Kidney (tissue), 14 donors: ENCODE data around the gene LGALS9. TPM values are rescaled to one million over a fixed set of nuclear protein-coding genes. Genes with fewer than 3 reads are reported as not detected.
A peak's percentile ranks its signal among the peaks of the same experiment; 100 is the strongest.

Source experiments
- DNase-seq, 5 donors: peaks; one replicate each; pipeline ENCODE4 v3.0.0-alpha.2; 2013 to 2020
- FAIRE-seq: peaks from 2 replicates; lab custom pipeline; 2012; peaks lifted over from hg19 to GRCh38; lab: Jason Lieb, UNC
- H3K27ac ChIP-seq, 2 donors: one replicate each; pipeline ENCODE4 v1.7.0; 2013; ENCODE audit warnings: low read depth in 2 of 2, low read length in 2 of 2, inconsistent platforms in 1 of 2
- H3K27me3 ChIP-seq: one replicate; pipeline ENCODE4 v1.7.1; 2013; ENCODE audit warnings: low read length, inconsistent platforms; ENCODE audit not compliant: control insufficient read depth, insufficient read depth
- H3K36me3 ChIP-seq, 3 donors: one replicate each; pipeline versions ENCODE4 v1.7.0 to v1.7.1; 2013; ENCODE audit warnings: low read length in 3 of 3, control low read depth in 1 of 3, inconsistent platforms in 1 of 3; ENCODE audit not compliant: insufficient read depth in 3 of 3, control insufficient read depth in 2 of 3
- H3K4me1 ChIP-seq, 3 donors: one replicate each; pipeline versions ENCODE4 v1.7.0 to v1.7.1; 2013; ENCODE audit warnings: low read length in 3 of 3, inconsistent platforms in 1 of 3, low read depth in 1 of 3; ENCODE audit not compliant: control insufficient read depth in 2 of 3, insufficient read depth in 2 of 3
- H3K4me3 ChIP-seq, 3 donors: one replicate each; pipeline versions ENCODE4 v1.7.0 to v1.8.1; 2013; ENCODE audit warnings: low read length in 3 of 3, control low read depth in 1 of 3, inconsistent platforms in 1 of 3
- H3K9ac ChIP-seq, 3 donors: one replicate each; pipeline versions ENCODE4 v1.7.0 to v1.7.1; 2013; ENCODE audit warnings: low read length in 3 of 3, control low read depth in 1 of 3, inconsistent platforms in 1 of 3
- H3K9me3 ChIP-seq, 3 donors: one replicate each; pipeline versions ENCODE4 v1.7.0 to v1.7.1; 2013; ENCODE audit warnings: low read length in 3 of 3, control low read depth in 1 of 3, inconsistent platforms in 1 of 3; ENCODE audit not compliant: control insufficient read depth in 2 of 3, insufficient read depth in 1 of 3
- CTCF ChIP-seq: IDR thresholded peaks from 3 replicates; pipeline ENCODE4 v1.5.1; 2012; ENCODE audit warnings: mild to moderate bottlenecking, moderate library complexity, borderline replicate concordance; ENCODE audit not compliant: insufficient read depth; ENCODE audit errors: extremely low read depth
- intact Hi-C: fragments of 100-400 bp; cut with DNase I; formaldehyde crosslinking; loops from one replicate; pipeline ENCODE4 v1.11.1; 2022
- polyA plus RNA-seq: library from polyadenylated mRNA; stranded (reverse); fragments of 350-450 nt; fragmentation: Illumina TruSeq; extraction: RNeasy Lipid Tissue Mini Kit (QIAGEN cat#74804); gene quantifications from one replicate; pipeline ENCODE4 v1.2.3, GENCODE V29; 2014; ENCODE audit warnings: low read depth, low replicate concordance; ENCODE audit not compliant: insufficient read depth
- total RNA-seq: library from RNA; stranded (reverse); fragmentation: NEBNext Ultra II Directional; extraction: Animal tissue kit (Norgen Biotek cat#: 25700); gene quantifications from one replicate; pipeline ENCODE4 v1.2.1, GENCODE V29; 2021
- donor health status: control.
- donor health status: control.
- donor health status: control.
- donor health status: control.
- donor health status: control.
- donor health status: DM: yes; HTN: yes; CAD: no.
- donor health status: Normal renal cell carcinoma (clear cell type).

The LGALS9 gene
- total and polyA plus RNA-seq, 2 donors from 2014 or later, result 16.4 to 50.8 TPM

- FAIRE-seq, result no peak
Measured at GRCh38 chr17:27659683-27660082, 28.7 kb downstream of the LGALS9 start.

GRCh38 chr17:27660436-27660835 lies 29.4 kb downstream of the LGALS9 start:
- Histone ChIP-seq H3K27me3 (no peaks in the 10 kb centered on the region), H3K4me3 (no peak overlapping the region), H3K9ac (no peak overlapping the region), H3K27ac (no peak overlapping the region), H3K36me3 (no peaks in the 10 kb centered on the region), H3K4me1 (no peaks in the 10 kb centered on the region), H3K9me3 (no peaks in the 10 kb centered on the region)
- DNase-seq (peak in 1 of 5 donors; percentile 59), FAIRE-seq (no peak)
- intact Hi-C loops, result no loop called here
- no peak for TF ChIP-seq CTCF

More at GRCh38 chr17:27659683-27660082, 28.7 kb downstream of the LGALS9 start:
- Histone ChIP-seq H3K27ac (no peak overlapping the region), H3K27me3 (no peaks in the 10 kb centered on the region), H3K9me3 (no peaks in the 10 kb centered on the region), H3K4me1 (no peaks in the 10 kb centered on the region), H3K4me3 (no peak overlapping the region), H3K36me3 (no peaks in the 10 kb centered on the region), H3K9ac (no peak overlapping the region)
- TF ChIP-seq CTCF, result no peak
- intact Hi-C loops, result loop anchor here (5.0 kb wide), 1 partner anchor 98 kb away; no protein-coding TSS in a partner anchor
- peak in 1 of 5 donors; percentile 10 for DNase-seq

- Histone ChIP-seq H3K9me3 (no peaks in the 10 kb centered on the region), H3K27ac (no peak overlapping the region), H3K9ac (no peak overlapping the region), H3K36me3 (no peaks in the 10 kb centered on the region), H3K4me3 (no peak overlapping the region), H3K27me3 (no peaks in the 10 kb centered on the region), H3K4me1 (no peaks in the 10 kb centered on the region)
- FAIRE-seq (no peak), DNase-seq (no peak)
- TF ChIP-seq CTCF, result no peak
- intact Hi-C loops, result no loop called here
Measured at GRCh38 chr17:27663936-27664605, 33.1 kb downstream of the LGALS9 start.
